Measurements from ENCODE around the gene ABHD12.
"Not testable (repeated sequence)": the region's sequence is repeated elsewhere in the genome, so short reads cannot be mapped to it uniquely, and the experiment has no call there.

Gene ABHD12

GRCh38 chr20:25353747-25354705 lies 36.6 kb downstream of the ABHD12 start:
- ATAC-seq = no peak
- no peak for DNase-seq

GRCh38 chr20:25353353-25353746 lies 37.3 kb downstream of the ABHD12 start:
- DNase-seq = no peak
- no peak for ATAC-seq

DNA sequence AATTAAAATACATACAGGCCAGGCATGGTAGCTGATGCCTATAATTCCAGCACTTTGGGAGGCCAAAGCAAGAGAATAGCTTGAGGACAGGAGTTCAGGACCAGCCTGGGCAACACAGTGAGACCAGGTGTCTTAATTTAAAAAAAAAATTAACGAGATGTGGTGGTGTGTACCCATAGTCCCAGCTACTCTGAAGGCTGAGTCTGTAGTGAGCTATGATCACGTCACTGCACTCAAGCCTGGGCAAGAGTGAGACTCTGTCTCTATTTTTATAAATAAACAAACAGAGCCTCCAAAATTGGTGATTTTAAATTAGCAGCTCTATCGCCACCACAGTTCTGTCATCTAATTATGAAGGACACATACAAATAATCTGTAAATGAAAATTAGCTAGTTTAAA lies 37.9 kb downstream of the ABHD12 start:
- ATAC-seq = no peak
- DNase-seq = no peak

DNA sequence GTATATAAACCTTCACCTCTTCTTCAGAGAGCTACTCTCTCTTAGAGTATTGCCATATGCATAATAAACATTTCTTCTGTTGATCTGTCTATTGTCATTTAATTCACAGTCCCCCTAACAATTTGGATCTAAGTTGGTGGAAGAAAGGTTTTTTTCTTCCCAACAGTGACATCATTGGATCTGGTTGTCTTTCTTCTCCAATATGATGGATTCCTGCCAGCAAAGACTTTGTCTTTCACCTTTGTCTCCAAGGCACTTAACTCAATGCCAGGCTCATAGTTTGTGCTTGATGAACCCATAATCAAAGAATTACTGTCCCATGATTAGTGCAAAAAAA lies 39.6 kb downstream of the ABHD12 start:
- ATAC-seq (no peak), DNase-seq (no peak)

GRCh38 chr20:25346349-25346748 lies 44.3 kb downstream of the ABHD12 start:
- ATAC-seq (no peak), DNase-seq (peak; percentile 15)

DNA sequence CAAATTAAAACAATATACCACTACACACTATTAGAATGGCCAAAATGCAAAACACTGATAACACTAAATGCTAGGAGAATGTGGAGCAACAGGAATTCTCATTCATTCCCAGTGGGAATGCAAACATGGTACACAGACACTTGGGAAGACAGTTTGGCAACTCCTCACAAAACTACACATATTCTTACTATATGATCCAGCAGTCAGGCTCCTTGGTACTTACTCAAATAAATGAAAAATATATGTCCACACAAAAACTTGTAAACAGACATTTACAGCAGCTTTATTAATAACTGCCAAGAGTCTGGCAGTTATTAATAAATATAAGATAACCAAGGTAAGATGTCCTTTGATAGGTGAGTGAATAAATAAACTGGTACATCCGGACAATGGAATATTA lies 44.9 kb downstream of the ABHD12 start:
- no peak for DNase-seq
- ATAC-seq = no peak

DNA sequence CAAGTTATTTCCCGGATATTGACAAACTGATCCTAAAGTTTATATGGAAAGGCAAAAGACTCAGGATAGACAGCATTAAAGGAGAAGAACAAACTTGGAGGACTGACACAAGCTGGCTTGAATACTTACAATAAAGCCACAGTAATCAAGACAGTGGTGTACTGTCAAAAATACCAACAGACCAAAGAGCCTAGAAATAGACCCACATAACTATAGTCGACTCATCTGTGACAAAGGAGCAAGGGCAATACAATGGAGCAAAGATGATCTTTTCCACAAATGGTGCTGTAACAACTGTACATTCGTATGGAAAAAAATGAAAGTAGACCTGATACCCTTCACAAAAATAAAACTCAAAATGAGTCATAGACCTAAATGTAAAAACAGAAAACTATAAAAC lies 46.0 kb downstream of the ABHD12 start:
- DNase-seq (no peak), ATAC-seq (no peak)

GRCh38 chr20:25341716-25342680 lies 48.6 kb downstream of the ABHD12 start:
- no peak for ATAC-seq

GRCh38 chr20:25340380-25340779 lies 50.3 kb downstream of the ABHD12 start:
- DNase-seq = no peak
- ATAC-seq = no peak

More at GRCh38 chr20:25341716-25342680, 48.6 kb downstream of the ABHD12 start:
- no peak for DNase-seq

DNA sequence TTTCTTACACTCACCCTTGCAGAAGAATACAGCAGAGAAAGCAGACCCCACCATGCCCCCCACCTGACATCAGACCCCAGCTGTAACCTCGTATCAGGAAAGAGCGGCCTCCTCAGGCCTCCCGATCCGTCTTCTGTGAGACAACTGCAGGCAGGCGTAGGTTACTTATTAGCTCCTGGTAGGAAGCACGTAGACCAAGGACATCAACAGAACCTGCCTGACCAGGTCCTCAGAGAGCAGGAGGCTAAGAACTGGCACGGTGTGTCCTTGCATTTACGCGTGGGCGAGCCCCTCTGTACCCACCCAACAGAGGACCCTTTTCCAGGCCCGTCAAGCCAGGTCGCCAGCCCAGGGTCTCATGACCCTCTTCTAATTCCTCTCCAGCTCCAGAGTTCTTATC lies 51.0 kb downstream of the ABHD12 start:
- ATAC-seq (no peak), DNase-seq (no peak)

DNA sequence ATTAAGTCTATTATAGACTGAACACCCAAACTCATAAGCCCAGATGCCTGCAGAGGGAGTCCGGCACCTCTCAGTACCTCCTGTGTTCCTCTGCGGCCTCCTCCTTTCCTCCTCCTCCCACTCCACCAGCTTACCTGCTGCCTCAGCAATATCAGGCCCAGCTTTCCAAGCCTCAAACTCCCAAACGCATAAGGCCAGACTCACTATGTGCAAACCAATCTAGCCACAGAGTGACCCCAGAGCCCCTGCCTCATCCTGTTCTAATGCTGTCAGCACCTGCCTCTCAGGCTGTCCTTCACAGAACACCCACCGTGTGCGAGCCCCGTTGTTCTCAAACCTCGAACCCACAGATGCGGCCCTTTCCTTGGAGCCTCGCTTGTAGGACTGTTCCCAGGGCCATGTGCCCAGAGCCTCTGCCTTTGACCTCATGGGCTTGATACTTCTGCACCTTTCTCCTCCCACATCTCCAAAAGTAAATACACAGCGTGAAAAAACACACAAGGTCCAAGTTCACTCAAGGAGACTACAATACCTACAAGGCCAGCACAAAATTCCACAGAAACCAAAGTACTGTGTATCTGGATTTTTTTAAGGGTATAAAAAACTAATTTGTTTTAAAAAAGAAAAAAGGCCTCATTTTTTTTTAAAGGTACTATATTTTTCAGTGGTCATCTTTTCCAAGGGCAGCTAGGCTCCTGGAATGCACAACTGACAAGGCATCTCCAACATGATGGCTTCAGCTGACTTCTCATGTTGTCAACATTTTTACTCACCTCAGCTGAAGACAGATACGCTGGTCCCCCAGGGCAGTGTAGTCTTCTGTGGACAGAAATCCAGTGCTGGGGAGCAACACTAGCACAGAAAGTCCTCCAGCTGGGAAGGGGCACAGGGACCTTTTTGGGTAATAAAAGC lies 52.3 kb downstream of the ABHD12 start:
- ATAC-seq = no peak
- DNase-seq = no peak

- ATAC-seq (no peak), DNase-seq (no peak)
Measured at GRCh38 chr20:25336561-25337422, 53.8 kb downstream of the ABHD12 start.

GRCh38 chr20:25334972-25335371 lies 55.7 kb downstream of the ABHD12 start:
- DNase-seq, ATAC-seq: not testable (repeated sequence)

GRCh38 chr20:25328954-25329498 lies 61.6 kb downstream of the ABHD12 start:
- DNase-seq (no peak), ATAC-seq (no peak)

GRCh38 chr20:25327521-25328235 lies 63.0 kb downstream of the ABHD12 start:
- DNase-seq = no peak
- ATAC-seq = no peak

- no peak for ATAC-seq
- no peak for DNase-seq
Measured at GRCh38 chr20:25325997-25326396, 64.6 kb downstream of the ABHD12 start.

GRCh38 chr20:25325073-25325472 lies 65.6 kb downstream of the ABHD12 start:
- DNase-seq (no peak), ATAC-seq (no peak)

GRCh38 chr20:25324412-25324811 lies 66.2 kb downstream of the ABHD12 start:
- ATAC-seq = no peak

DNA sequence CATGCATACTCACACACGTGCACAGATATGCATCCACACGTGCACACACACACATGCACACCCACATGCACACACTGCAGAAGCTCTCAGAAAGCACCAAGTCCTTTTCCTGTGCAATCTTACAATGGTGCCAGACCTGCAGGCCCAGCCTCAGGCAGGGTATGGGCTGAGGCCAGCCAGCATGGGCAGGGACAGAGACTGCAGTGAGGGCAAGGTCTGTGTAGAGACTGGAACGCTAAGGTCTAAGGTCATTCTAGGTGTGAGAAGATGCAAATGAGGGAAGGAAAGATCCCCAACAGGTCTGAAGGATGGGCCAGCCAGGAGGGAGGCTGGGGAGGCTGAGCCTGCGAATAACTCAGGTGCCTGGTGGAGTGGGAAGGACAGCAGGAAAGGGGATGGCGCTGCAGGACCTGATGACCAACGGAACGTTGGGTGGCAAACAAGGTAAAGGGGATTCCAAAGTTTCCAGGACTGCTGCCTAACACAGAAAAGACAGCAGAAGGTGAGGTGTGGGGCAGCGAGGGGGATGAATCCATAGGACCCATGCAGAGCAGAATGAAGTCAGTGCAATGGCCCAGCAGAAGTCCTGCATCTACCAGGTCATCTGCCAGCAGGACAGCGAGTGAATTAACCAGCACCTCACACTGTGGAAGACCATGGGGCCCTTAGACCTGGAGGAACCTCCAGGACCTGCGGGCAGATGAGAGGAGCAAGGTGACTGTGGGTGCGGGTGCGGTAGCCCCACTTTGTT lies 67.0 kb downstream of the ABHD12 start:
- DNase-seq (no peak), ATAC-seq (no peak)

More at GRCh38 chr20:25324412-25324811, 66.2 kb downstream of the ABHD12 start:
- DNase-seq = no peak

Measured in stimulated activated naive CD8-positive, alpha-beta T cell treated with anti-CD3 and anti-CD28 coated beads, Interleukin-15, Interleukin-2, amounts not matched to agents 100 U/mL and 50 U/mL, for 24 hours (primary cell).